H1 (cell line): ENCODE measurements around the gene PAX8. TPM values are rescaled to one million over a fixed set of nuclear protein-coding genes. Genes with fewer than 3 reads are reported as not detected.

Experiments
- CTCF ChIA-PET: fragments of 300-600 bp; sonication (Branson Sonifier 250); formaldehyde crosslinking; loops from one replicate; lab custom pipeline; 2021; ENCODE audit not compliant: partially characterized antibody; lab: Charles Lee
- POLR2A ChIA-PET: fragments of 300-600 bp; sonication (Branson Sonifier 250); formaldehyde crosslinking; loops from one replicate; lab custom pipeline; 2021; ENCODE audit warnings: inconsistent platforms; ENCODE audit not compliant: partially characterized antibody; lab: Charles Lee
- DNase-seq, 2 experiments: peaks; one replicate each; pipeline versions ENCODE4 v3.0.0 to v3.0.0-alpha.2; 2010 to 2022; ENCODE audit warnings: low spot score in 2 of 2, low read depth in 1 of 2, mixed read lengths in 1 of 2
- FAIRE-seq: peaks from 2 replicates; lab custom pipeline; 2011; peaks lifted over from hg19 to GRCh38; lab: Jason Lieb, UNC
- H2AFZ ChIP-seq: 2 replicates; pipeline ENCODE4 v1.8.1; 2012; ENCODE audit warnings: low read length, inconsistent platforms
- H2AK5ac ChIP-seq: 2 replicates; pipeline ENCODE4 v1.6.1; 2013; ENCODE audit warnings: low read depth, low read length
- H2BK120ac ChIP-seq: replicated peaks from 2 replicates; pipeline ENCODE3; 2013; ENCODE audit warnings: low read depth, low read length, inconsistent platforms
- H2BK12ac ChIP-seq: 2 replicates; pipeline ENCODE4 v1.6.1; 2013; ENCODE audit warnings: low read depth, low read length
- H2BK15ac ChIP-seq: 2 replicates; pipeline ENCODE4 v1.6.1; 2013; ENCODE audit warnings: low read length
- H2BK20ac ChIP-seq: 2 replicates; pipeline ENCODE4 v1.6.1; 2013; ENCODE audit warnings: low read length
- H2BK5ac ChIP-seq: 2 replicates; pipeline ENCODE4 v1.6.1; 2013; ENCODE audit warnings: low read depth, low read length
- H3K14ac ChIP-seq: 2 replicates; pipeline ENCODE4 v1.6.1; 2013; ENCODE audit warnings: inconsistent platforms; ENCODE audit not compliant: insufficient read length
- H3K18ac ChIP-seq: 2 replicates; pipeline ENCODE4 v1.6.1; 2013; ENCODE audit warnings: low read length; ENCODE audit errors: extremely low read depth
- H3K23ac ChIP-seq: 2 replicates; pipeline ENCODE4 v1.6.1; 2013; ENCODE audit warnings: inconsistent platforms; ENCODE audit not compliant: insufficient read length
- H3K23me2 ChIP-seq: 2 replicates; pipeline ENCODE4 v1.6.1; 2013; ENCODE audit warnings: low read depth, low read length
- H3K27ac ChIP-seq: 2 replicates; pipeline ENCODE4 v1.6.1; 2011; ENCODE audit warnings: low read depth, low read length, inconsistent platforms
- H3K27me3 ChIP-seq, 4 experiments: replicated peaks in 1 of 4; 1 replicate in 1 of 4; 2 replicates in 3 of 4; pipeline versions ENCODE4 v1.6.1 to v1.8.1; 2011 to 2013; ENCODE audit warnings: low read length in 3 of 4, mild to moderate bottlenecking in 3 of 4, inconsistent platforms in 2 of 4, mixed read lengths in 2 of 4, moderate library complexity in 1 of 4; ENCODE audit not compliant: control insufficient read depth in 3 of 4, insufficient read depth in 3 of 4; ENCODE audit errors: extremely low read depth in 1 of 4
- H3K36me3 ChIP-seq, 4 experiments: 2 replicates each; pipeline versions ENCODE4 v1.6.1 to v1.8.1; 2011 to 2013; ENCODE audit warnings: mild to moderate bottlenecking in 4 of 4, low read length in 3 of 4, moderate library complexity in 2 of 4, control low read depth in 1 of 4, inconsistent platforms in 1 of 4; ENCODE audit not compliant: insufficient read depth in 4 of 4, control insufficient read depth in 2 of 4
- H3K4ac ChIP-seq: replicated peaks from 2 replicates; pipeline ENCODE3; 2013; ENCODE audit warnings: low read length, low read depth, mixed read lengths, inconsistent platforms; ENCODE audit not compliant: insufficient read length
- H3K4me1 ChIP-seq, 4 experiments: replicated peaks in 1 of 4; 1 replicate in 1 of 4; 2 replicates in 3 of 4; pipeline versions ENCODE4 v1.6.1 to v1.8.1; 2011 to 2013; ENCODE audit warnings: low read length in 3 of 4, inconsistent platforms in 2 of 4, mixed read lengths in 1 of 4; ENCODE audit not compliant: insufficient read depth in 4 of 4, control insufficient read depth in 3 of 4
- H3K4me2 ChIP-seq, 2 experiments: 2 replicates each; pipeline versions ENCODE4 v1.6.1 to v1.8.1; 2011 to 2013; ENCODE audit warnings: low read depth in 2 of 2, low read length in 2 of 2, control low read depth in 1 of 2, inconsistent platforms in 1 of 2, mild to moderate bottlenecking in 1 of 2; ENCODE audit not compliant: insufficient read depth in 1 of 2
- H3K4me3 ChIP-seq, 4 experiments: fragments of 200-600, 300-600 bp in 1 of 4; sonication (generic), shearing (Covaris generic), sonication (Bioruptor Twin) in 1 of 4; 2 replicates each; pipeline versions ENCODE4 v1.5.1 to v1.8.1; 2011 to 2016; ENCODE audit warnings: low read length in 4 of 4, low read depth in 3 of 4, control low read depth in 2 of 4, inconsistent platforms in 2 of 4, mild to moderate bottlenecking in 2 of 4, mixed read lengths in 1 of 4, moderate library complexity in 1 of 4; ENCODE audit not compliant: insufficient read depth in 2 of 4; ENCODE audit errors: extremely low read depth in 1 of 4
- H3K56ac ChIP-seq: replicated peaks from 2 replicates; pipeline ENCODE3; 2013; ENCODE audit warnings: low read depth, mild to moderate bottlenecking, mixed read lengths, low read length, inconsistent platforms; ENCODE audit not compliant: insufficient read length
- H3K79me1 ChIP-seq: 2 replicates; pipeline ENCODE4 v1.6.1; 2013; ENCODE audit warnings: low read depth, low read length, control low read depth
- H3K79me2 ChIP-seq, 2 experiments: 2 replicates each; pipeline versions ENCODE4 v1.6.1 to v1.8.1; 2012 to 2013; ENCODE audit warnings: low read length in 2 of 2, mild to moderate bottlenecking in 2 of 2, inconsistent platforms in 1 of 2; ENCODE audit not compliant: insufficient read depth in 2 of 2, control insufficient read depth in 1 of 2
- H3K9ac ChIP-seq, 4 experiments: replicated peaks in 1 of 4; 1 replicate in 1 of 4; 2 replicates in 3 of 4; pipeline versions ENCODE4 v1.6.1 to v1.8.1; 2011 to 2013; ENCODE audit warnings: low read depth in 3 of 4, low read length in 3 of 4, control low read depth in 2 of 4, mild to moderate bottlenecking in 2 of 4, moderate library complexity in 2 of 4, inconsistent platforms in 1 of 4; ENCODE audit errors: extremely low read depth in 1 of 4
- H3K9me3 ChIP-seq, 2 experiments: 2 replicates each; pipeline versions ENCODE4 v1.6.1 to v1.8.1; 2012 to 2013; ENCODE audit warnings: mild to moderate bottlenecking in 2 of 2, moderate library complexity in 2 of 2, control low read depth in 1 of 2, inconsistent platforms in 1 of 2, low read depth in 1 of 2, low read length in 1 of 2, mixed read lengths in 1 of 2; ENCODE audit not compliant: insufficient read depth in 2 of 2
- H4K20me1 ChIP-seq, 2 experiments: replicated peaks in 1 of 2; 2 replicates each; pipeline versions ENCODE3 to v1.8.1; 2011 to 2013; ENCODE audit warnings: inconsistent platforms in 2 of 2, low read length in 2 of 2, mild to moderate bottlenecking in 1 of 2; ENCODE audit not compliant: insufficient read depth in 2 of 2, control insufficient read depth in 1 of 2
- H4K5ac ChIP-seq: 2 replicates; pipeline ENCODE4 v1.6.1; 2013; ENCODE audit warnings: low read length, low read depth, mixed read lengths, inconsistent platforms; ENCODE audit not compliant: insufficient read length
- H4K8ac ChIP-seq: 2 replicates; pipeline ENCODE4 v1.8.0; 2013; ENCODE audit warnings: mild to moderate bottlenecking, moderate library complexity, low read length, inconsistent platforms; ENCODE audit not compliant: insufficient read depth; ENCODE audit errors: extremely low read depth
- H4K91ac ChIP-seq: replicated peaks from 2 replicates; pipeline ENCODE3; 2013; ENCODE audit warnings: low read length, mixed read lengths, inconsistent platforms; ENCODE audit not compliant: insufficient read length
- ASH2L ChIP-seq: fragments of 200-600, 300-600 bp; sonication (generic); IDR thresholded peaks from one replicate; pipeline ENCODE4 v1.7.1; 2017; ENCODE audit warnings: low read length
- BCL11A ChIP-seq, 2 experiments: IDR thresholded peaks; one replicate each; pipeline ENCODE4 v1.6.1; 2011; ENCODE audit warnings: low read depth in 2 of 2, low read length in 2 of 2, mild to moderate bottlenecking in 2 of 2
- CBX8 ChIP-seq: fragments of 300-800, 300-1000 bp; sonication (generic); IDR thresholded peaks from 2 replicates; pipeline ENCODE4 v1.7.1; 2016; ENCODE audit warnings: low read depth, low read length, borderline replicate concordance
- GTF2F1 ChIP-seq: IDR thresholded peaks from 2 replicates; pipeline ENCODE4 v1.6.1; 2012; ENCODE audit warnings: low read depth, low read length, improper control_type of control experiment, borderline replicate concordance
- RAD21 ChIP-seq, 2 experiments: IDR thresholded peaks in 1 of 2; conservative IDR thresholded peaks in 1 of 2; 2 replicates each; pipeline ENCODE4 v1.6.1; 2011; ENCODE audit warnings: low read depth in 2 of 2, low read length in 2 of 2, improper control_type of control experiment in 1 of 2, inconsistent platforms in 1 of 2, mild to moderate bottlenecking in 1 of 2, moderate library complexity in 1 of 2
- SUZ12 ChIP-seq: fragments of 200-600 bp; sonication (generic); IDR thresholded peaks from 2 replicates; pipeline ENCODE4 v1.6.1; 2012; ENCODE audit warnings: mild to moderate bottlenecking, inconsistent platforms, low read length, moderate library complexity, mixed read lengths
- WGBS, 2 experiments: shearing (Covaris generic) in 1 of 2; methylation state at CpG; one replicate each; pipeline versions ENCODE4 v1.1.6 to v1.1.7; 2013 to 2015; ENCODE audit warnings: low lambda C conversion rate in 2 of 2, mixed read lengths in 2 of 2, inconsistent platforms in 1 of 2, low coverage in 1 of 2, missing lambda C conversion rate in 1 of 2; ENCODE audit not compliant: insufficient replicate concordance in 2 of 2, insufficient coverage in 1 of 2, insufficient read length in 1 of 2; ENCODE audit errors: extremely low coverage in 1 of 2, missing lambda C conversion rate in 1 of 2; 5-methylcytosine and 5-hydroxymethylcytosine counted together
- polyA plus RNA-seq, 7 experiments: library from polyadenylated mRNA; depleted of rRNA in 3 of 7; stranded (reverse) in 5 of 7; unstranded in 2 of 7; fragments of >200 nt in 5 of 7; fragments of 200-250 nt in 2 of 7; gene quantifications; 1 replicate in 5 of 7; 2 replicates in 1 of 7; 4 replicates in 1 of 7; pipeline versions ENCODE4 v1.2.1 to v1.2.3, GENCODE V29; 2011 to 2013; ENCODE audit warnings: missing spikeins in 2 of 7, mixed read lengths in 2 of 7
- total RNA-seq: library from RNA; stranded (reverse); fragmentation: NEBNext Ultra II Directional; extraction: Animal tissue kit (Norgen Biotek cat#: 25700); gene quantifications from 2 replicates; pipeline ENCODE4 v1.2.1, GENCODE V29; 2021
- TF ChIP-seq, protein P1 (sequence below): IDR thresholded peaks from 2 replicates; pipeline ENCODE4 v1.6.1; 2012; ENCODE audit warnings: inconsistent platforms
- TF ChIP-seq, protein P2 (sequence below): IDR thresholded peaks from 2 replicates; pipeline ENCODE4 v1.6.1; 2012; ENCODE audit warnings: low read length, inconsistent platforms

The PAX8 gene
- total and polyA plus RNA-seq, 2 of the 8 experiments (the other 6 are each of a cell fraction or from before 2014, with no cell fraction given) = 0.02 TPM; not detected in 1

DNA sequence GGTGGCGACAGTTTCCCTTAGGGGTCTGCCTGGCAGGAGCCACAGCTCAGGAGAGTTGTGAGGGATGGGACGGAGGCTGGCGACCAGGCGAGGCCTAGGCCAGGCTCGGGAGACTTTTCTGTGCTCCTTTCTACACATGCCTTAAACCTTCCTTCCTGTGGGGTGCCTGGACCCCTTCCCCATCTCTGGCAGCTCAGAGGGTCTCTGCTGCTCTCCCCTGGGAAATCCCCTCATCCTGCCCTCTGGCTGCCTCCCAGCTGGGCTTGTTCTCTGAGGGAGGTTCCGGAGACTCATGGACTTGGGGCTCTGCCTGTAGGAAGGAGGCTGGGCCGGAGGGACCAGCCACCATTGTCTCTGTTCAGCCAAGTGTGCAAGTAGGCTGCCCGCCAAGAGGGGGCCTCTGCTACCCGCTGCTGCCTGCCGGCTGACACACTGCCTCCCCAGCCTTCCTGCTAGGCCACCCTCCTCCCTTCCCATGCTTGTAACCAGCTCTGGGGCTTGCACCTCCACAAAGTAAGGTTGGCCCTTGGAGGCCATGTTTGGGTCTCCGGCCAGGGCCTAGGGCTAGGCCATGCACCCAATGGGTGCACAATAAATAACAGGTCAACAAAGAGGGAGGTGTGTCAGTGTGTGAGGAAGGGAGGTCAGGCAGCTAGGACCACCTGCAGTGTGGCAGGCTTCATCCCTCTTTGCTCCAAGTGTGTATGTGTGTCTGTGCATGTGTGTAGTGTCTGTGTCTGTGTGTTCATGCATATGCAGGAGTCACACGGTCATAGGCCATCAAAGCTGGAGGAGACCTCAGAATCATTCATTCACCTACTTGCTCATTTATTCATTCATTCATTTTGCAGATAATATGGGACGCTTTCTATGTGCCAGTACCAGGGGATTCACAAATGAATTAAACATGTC is 76.2 kb downstream of the PAX8 start:
- FAIRE-seq = no peak
- Histone ChIP-seq H3K27me3 (peaks cover 0 to 2% (median 0%) of the 10 kb centered on the region in 4 experiments; a peak in 1 of 7 replicates), H3K4me1 (no peaks in the 10 kb centered on the region; a peak in 3 of 7 replicates), H2BK12ac (no peak overlapping the region; the same call in 1 of the 2 replicates), H2BK15ac (peak overlapping the region; percentile 97; the same call in 1 of the 2 replicates), H3K9me3 (no peaks in the 10 kb centered on the region), H3K36me3 (no peaks in the 10 kb centered on the region), H3K79me2 (no peaks in the 10 kb centered on the region), H2AFZ (no peak overlapping the region), H2AK5ac (no peak overlapping the region), H3K23me2 (peaks cover 2% of the 10 kb centered on the region; the same call in 1 of the 2 replicates), H3K4ac (no peak overlapping the region), H4K8ac (peak overlapping the region; percentile 16; the same call in 1 of the 2 replicates), H3K56ac (no peak overlapping the region), H3K23ac (no peak overlapping the region), H3K4me3 (no peak overlapping the region), H4K91ac (no peak overlapping the region), H3K14ac (no peak overlapping the region), H2BK120ac (no peak overlapping the region), H3K79me1 (no peaks in the 10 kb centered on the region), H4K20me1 (no peaks in the 10 kb centered on the region), H2BK20ac (peak overlapping the region; percentile 75; the same call in 1 of the 2 replicates), H2BK5ac (no peak overlapping the region), H3K4me2 (no peak overlapping the region), H4K5ac (no peak overlapping the region), H3K27ac (no peak overlapping the region), H3K9ac (no peak overlapping the region; a peak in 1 of 7 replicates), H3K18ac (no peak overlapping the region)
- POLR2A ChIA-PET = interaction anchor here (2.4 kb wide), 1 partner anchor 10 kb away, joined by 7 read pairs; no protein-coding TSS in a partner anchor
- 88% methylated on average over 12 of the region's 13 CpGs; no CpG with 5 or more reads in 1 of the 2 experiments for WGBS, 2 experiments
- CTCF ChIA-PET = interaction anchor here (0.6 to 16.5 kb wide), 22 partner anchors 9 to 761 kb away, joined by 3 to 253 read pairs (median 20); partner anchors contain the start of gene PSD4
- no peak for DNase-seq
- TF ChIP-seq, protein P1, sequence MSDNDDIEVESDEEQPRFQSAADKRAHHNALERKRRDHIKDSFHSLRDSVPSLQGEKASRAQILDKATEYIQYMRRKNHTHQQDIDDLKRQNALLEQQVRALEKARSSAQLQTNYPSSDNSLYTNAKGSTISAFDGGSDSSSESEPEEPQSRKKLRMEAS = no peak
- peak in 1 of 2 experiments; percentile 5; a peak in 1 of 4 replicates for TF ChIP-seq RAD21 (IDR thresholded peaks at IDR 0.05 in 1 of 2, conservative IDR thresholded peaks at IDR 0.05 in 1 of 2; ENCODE audit: low read depth in 2 of 2, low read length in 2 of 2)
- no peak for TF ChIP-seq CBX8
- TF ChIP-seq, protein P2, sequence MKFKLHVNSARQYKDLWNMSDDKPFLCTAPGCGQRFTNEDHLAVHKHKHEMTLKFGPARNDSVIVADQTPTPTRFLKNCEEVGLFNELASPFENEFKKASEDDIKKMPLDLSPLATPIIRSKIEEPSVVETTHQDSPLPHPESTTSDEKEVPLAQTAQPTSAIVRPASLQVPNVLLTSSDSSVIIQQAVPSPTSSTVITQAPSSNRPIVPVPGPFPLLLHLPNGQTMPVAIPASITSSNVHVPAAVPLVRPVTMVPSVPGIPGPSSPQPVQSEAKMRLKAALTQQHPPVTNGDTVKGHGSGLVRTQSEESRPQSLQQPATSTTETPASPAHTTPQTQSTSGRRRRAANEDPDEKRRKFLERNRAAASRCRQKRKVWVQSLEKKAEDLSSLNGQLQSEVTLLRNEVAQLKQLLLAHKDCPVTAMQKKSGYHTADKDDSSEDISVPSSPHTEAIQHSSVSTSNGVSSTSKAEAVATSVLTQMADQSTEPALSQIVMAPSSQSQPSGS = no peak
- TF ChIP-seq GTF2F1 = no peak
- no peak for TF ChIP-seq SUZ12
- no peak for TF ChIP-seq ASH2L
- TF ChIP-seq BCL11A (IDR thresholded peaks at IDR 0.05; ENCODE audit: low read depth in 2 of 2, low read length in 2 of 2) = no peak
